ENCODE data around the gene KCNC4.

The KCNC4 gene

GRCh38 chr1:110209715-110210603 lies at the start of gene KCNC4:
KCNC4 (plus strand) TSS chr1:110210314; CDS start chr1:110211500, 1,186 bp downstream.
- peak; percentile 57 for DNase-seq (ENCODE audit: low read depth)

GRCh38 chr1:110160538-110161100 lies 49.5 kb upstream of the KCNC4 start:
- no peak for DNase-seq (ENCODE audit: low read depth)

GRCh38 chr1:110161165-110161564 lies 48.9 kb upstream of the KCNC4 start:
- no peak for DNase-seq (ENCODE audit: low read depth)

- DNase-seq (ENCODE audit: low read depth): no peak
Measured at GRCh38 chr1:110161849-110162248, 48.3 kb upstream of the KCNC4 start.

- no peak for DNase-seq (ENCODE audit: low read depth)
Measured at GRCh38 chr1:110163591-110163990, 46.5 kb upstream of the KCNC4 start.

GRCh38 chr1:110164725-110165350 lies 45.3 kb upstream of the KCNC4 start:
- DNase-seq (ENCODE audit: low read depth): no peak

GRCh38 chr1:110165761-110166231 lies 44.3 kb upstream of the KCNC4 start:
- no peak for DNase-seq (ENCODE audit: low read depth)

GRCh38 chr1:110166861-110167260 lies 43.3 kb upstream of the KCNC4 start:
- DNase-seq (ENCODE audit: low read depth): no peak

- DNase-seq (ENCODE audit: low read depth): no peak
Measured at GRCh38 chr1:110170766-110171733, 39.1 kb upstream of the KCNC4 start.

- no peak for DNase-seq (ENCODE audit: low read depth)
Measured at GRCh38 chr1:110172001-110172400, 38.1 kb upstream of the KCNC4 start.

GRCh38 chr1:110173466-110174105 lies 36.5 kb upstream of the KCNC4 start:
- DNase-seq (ENCODE audit: low read depth): no peak

GRCh38 chr1:110174961-110175360 lies 35.2 kb upstream of the KCNC4 start:
- DNase-seq (ENCODE audit: low read depth): no peak

- DNase-seq (ENCODE audit: low read depth): no peak
Measured at GRCh38 chr1:110176299-110176956, 33.7 kb upstream of the KCNC4 start.

- no peak for DNase-seq (ENCODE audit: low read depth)
Measured at GRCh38 chr1:110177775-110178174, 32.3 kb upstream of the KCNC4 start.

GRCh38 chr1:110183642-110184167 lies 26.4 kb upstream of the KCNC4 start:
- no peak for DNase-seq (ENCODE audit: low read depth)

GRCh38 chr1:110184446-110184845 lies 25.7 kb upstream of the KCNC4 start:
- DNase-seq (ENCODE audit: low read depth): no peak

GRCh38 chr1:110185181-110185580 lies 24.9 kb upstream of the KCNC4 start:
- DNase-seq (ENCODE audit: low read depth): no peak

- no peak for DNase-seq (ENCODE audit: low read depth)
Measured at GRCh38 chr1:110186558-110186957, 23.6 kb upstream of the KCNC4 start.

- no peak for DNase-seq (ENCODE audit: low read depth)
Measured at GRCh38 chr1:110187139-110187890, 22.8 kb upstream of the KCNC4 start.
